Measurements from ENCODE around the gene RALB.

The RALB gene

GRCh38 chr2:120223034-120223912 lies 29.4 kb upstream of the RALB start, which contains the start of gene TMEM185B:
TSS of gene TMEM185B (minus strand) at chr2:120223400. CDS start at chr2:120222976, 424 bp downstream.
- TF ChIP-seq CTCF (IDR thresholded peaks at IDR 0.05; ENCODE audit: insufficient read depth, low read length, poor library complexity, severe bottlenecking) = peak; percentile 46
- peak; percentile 90 for DNase-seq (ENCODE audit: extremely low read depth, insufficient read length)
- Histone ChIP-seq H3K27me3 (replicated peaks; ENCODE audit: control insufficient read depth, insufficient read depth, low read length) (no peaks in the 10 kb centered on the region), H3K36me3 (ENCODE audit: control insufficient read depth, insufficient read depth, low read length) (peaks cover 8% of the 10 kb centered on the region), H3K4me3 (replicated peaks; ENCODE audit: low read depth, low read length) (peak within 1 kb of the TSS; percentile 69)

GRCh38 chr2:120224256-120224655 lies 28.4 kb upstream of the RALB start:
- no peaks in the 10 kb centered on the region for H3K27me3 ChIP-seq (replicated peaks; ENCODE audit: control insufficient read depth, insufficient read depth, low read length)
- no peak for DNase-seq (ENCODE audit: extremely low read depth, insufficient read length)
- peaks cover 5% of the 10 kb centered on the region for H3K36me3 ChIP-seq (ENCODE audit: control insufficient read depth, insufficient read depth, low read length)
- TF ChIP-seq CTCF (IDR thresholded peaks at IDR 0.05; ENCODE audit: insufficient read depth, low read length, poor library complexity, severe bottlenecking) = no peak
- H3K4me3 ChIP-seq (replicated peaks; ENCODE audit: low read depth, low read length) = peak overlapping the region; percentile 69

GRCh38 chr2:120224735-120225548 lies 27.7 kb upstream of the RALB start:
- TF ChIP-seq CTCF (IDR thresholded peaks at IDR 0.05; ENCODE audit: insufficient read depth, low read length, poor library complexity, severe bottlenecking) = no peak
- Histone ChIP-seq H3K27me3 (replicated peaks; ENCODE audit: control insufficient read depth, insufficient read depth, low read length) (no peaks in the 10 kb centered on the region), H3K36me3 (ENCODE audit: control insufficient read depth, insufficient read depth, low read length) (peaks cover 3% of the 10 kb centered on the region), H3K4me3 (replicated peaks; ENCODE audit: low read depth, low read length) (no peak overlapping the region)
- no peak for DNase-seq (ENCODE audit: extremely low read depth, insufficient read length)

- TF ChIP-seq CTCF (IDR thresholded peaks at IDR 0.05; ENCODE audit: insufficient read depth, low read length, poor library complexity, severe bottlenecking) = no peak
- no peak for DNase-seq (ENCODE audit: extremely low read depth, insufficient read length)
- peaks cover 3% of the 10 kb centered on the region for H3K36me3 ChIP-seq (ENCODE audit: control insufficient read depth, insufficient read depth, low read length)
Observed at GRCh38 chr2:120225549-120226065, 27.0 kb upstream of the RALB start.

GRCh38 chr2:120226316-120226715 lies 26.3 kb upstream of the RALB start:
- DNase-seq (ENCODE audit: extremely low read depth, insufficient read length) = no peak
- no peak for TF ChIP-seq CTCF (IDR thresholded peaks at IDR 0.05; ENCODE audit: insufficient read depth, low read length, poor library complexity, severe bottlenecking)
- no peaks in the 10 kb centered on the region for H3K27me3 ChIP-seq (replicated peaks; ENCODE audit: control insufficient read depth, insufficient read depth, low read length)
- peaks cover 3% of the 10 kb centered on the region for H3K36me3 ChIP-seq (ENCODE audit: control insufficient read depth, insufficient read depth, low read length)
- H3K4me3 ChIP-seq (replicated peaks; ENCODE audit: low read depth, low read length) = no peak overlapping the region

More at GRCh38 chr2:120225549-120226065, 27.0 kb upstream of the RALB start:
- Histone ChIP-seq H3K27me3 (replicated peaks; ENCODE audit: control insufficient read depth, insufficient read depth, low read length) (no peaks in the 10 kb centered on the region), H3K4me3 (replicated peaks; ENCODE audit: low read depth, low read length) (no peak overlapping the region)
